Posterior cingulate gyrus (tissue), 11 donors: ENCODE data around the gene SEC11C.
A peak's percentile ranks its signal among the peaks of the same experiment; 100 is the strongest.

Experiments used
- DNase-seq, 10 donors: peaks; one replicate each; pipeline versions ENCODE4 v3.0.0 to v3.0.0-alpha.2; 2020 to 2021; ENCODE audit warnings: mixed read lengths in 3 of 10
- intact Hi-C: fragments of 100-400 bp; cut with DNase I; formaldehyde crosslinking; loops from one replicate; pipeline ENCODE4 v1.15.1; 2023

The SEC11C gene

DNA sequence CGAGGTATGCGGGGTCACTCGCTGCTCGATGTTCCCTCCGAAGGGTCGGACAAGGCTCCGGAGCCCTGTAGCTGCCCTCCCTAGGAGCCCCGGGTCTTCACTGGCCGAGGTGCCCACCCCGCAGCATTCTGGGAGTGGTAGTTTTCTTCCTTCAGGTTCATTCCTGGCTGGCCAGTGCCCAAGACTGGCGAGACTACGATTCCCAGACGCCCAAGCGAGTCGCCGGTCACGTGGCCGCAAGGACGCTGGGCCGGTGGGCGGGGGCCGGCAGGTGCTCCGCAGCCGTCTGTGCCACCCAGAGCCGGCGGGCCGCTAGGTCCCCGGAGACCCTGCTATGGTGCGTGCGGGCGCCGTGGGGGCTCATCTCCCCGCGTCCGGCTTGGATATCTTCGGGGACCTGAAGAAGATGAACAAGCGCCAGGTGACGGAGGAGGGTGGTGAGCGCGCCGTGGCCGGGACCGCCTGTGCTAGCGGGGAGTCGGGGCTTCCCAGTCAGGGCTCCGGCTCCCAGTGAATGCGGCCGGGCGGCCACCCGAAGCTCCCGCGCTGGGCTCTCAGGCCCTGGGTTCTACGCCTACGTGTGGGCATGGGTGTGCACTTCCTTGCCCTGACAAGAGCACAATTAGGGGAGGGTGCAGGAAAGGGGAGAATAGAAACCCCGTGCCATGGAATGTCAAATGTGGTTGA is at the start of gene SEC11C:
SEC11C (plus strand) TSS at position 270 of the 687 bp plus-strand sequence; CDS start at position 335, 65 bp downstream.
- intact Hi-C loops = loop anchor here (5.0 kb wide), 1 partner anchor 57 kb away; no protein-coding TSS in a partner anchor
- peak; percentile 97 to 100 (median 99) for DNase-seq

GRCh38 chr18:59090966-59091603 is 48.6 kb upstream of the SEC11C start:
- peak in 2 of 10 donors; percentile 15 to 18 for DNase-seq
- intact Hi-C loops = no loop called here

- DNase-seq = no peak
- intact Hi-C loops = no loop called here
Observed at GRCh38 chr18:59093668-59094067, 46.0 kb upstream of the SEC11C start.

DNA sequence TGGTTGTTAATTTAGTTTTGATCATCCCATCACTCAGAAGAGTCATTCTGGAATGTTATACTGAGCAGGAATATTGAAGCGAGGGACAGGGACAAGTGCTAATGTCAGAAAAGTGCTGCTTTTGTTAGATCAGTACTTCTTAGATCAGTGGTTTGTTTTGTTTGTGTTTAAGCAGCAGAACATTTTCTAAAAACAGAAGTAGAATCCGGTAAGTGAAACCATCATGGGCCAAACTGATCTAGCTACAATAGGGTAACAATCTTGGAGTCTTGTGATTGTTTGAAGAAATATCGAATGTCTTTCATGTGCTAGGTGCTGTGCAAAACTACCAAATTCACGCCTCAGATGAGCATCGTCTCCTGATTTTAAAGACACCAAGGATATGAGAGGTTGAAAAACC is 45.1 kb upstream of the SEC11C start:
- intact Hi-C loops = no loop called here
- no peak for DNase-seq

- DNase-seq = peak in 1 of 10 donors; percentile 47
- intact Hi-C loops = no loop called here
Observed at GRCh38 chr18:59096098-59096789, 43.4 kb upstream of the SEC11C start.

- DNase-seq = peak in 1 of 10 donors; percentile 77
- intact Hi-C loops = no loop called here
Observed at GRCh38 chr18:59101830-59102414, 37.8 kb upstream of the SEC11C start.

DNA sequence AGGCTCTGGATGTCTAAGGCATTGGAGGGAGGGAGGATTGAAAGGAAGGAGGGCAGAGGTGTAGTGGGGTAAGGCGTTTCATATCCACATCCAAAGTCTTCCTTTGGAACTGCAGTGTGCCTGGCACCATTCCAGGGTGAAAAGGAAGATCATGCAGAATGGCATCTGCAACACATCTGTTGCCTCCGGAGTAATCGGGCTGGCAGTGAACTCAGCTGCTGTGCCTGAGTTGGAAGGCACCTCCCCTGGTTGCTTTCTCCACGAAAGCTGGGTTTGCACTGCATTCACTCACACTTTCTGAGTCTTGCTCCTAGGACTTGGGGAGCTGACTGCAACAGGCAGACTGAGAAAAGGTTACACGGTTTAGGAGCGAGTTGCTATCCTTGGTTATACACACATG is 30.3 kb upstream of the SEC11C start:
- intact Hi-C loops = no loop called here
- DNase-seq = no peak

DNA sequence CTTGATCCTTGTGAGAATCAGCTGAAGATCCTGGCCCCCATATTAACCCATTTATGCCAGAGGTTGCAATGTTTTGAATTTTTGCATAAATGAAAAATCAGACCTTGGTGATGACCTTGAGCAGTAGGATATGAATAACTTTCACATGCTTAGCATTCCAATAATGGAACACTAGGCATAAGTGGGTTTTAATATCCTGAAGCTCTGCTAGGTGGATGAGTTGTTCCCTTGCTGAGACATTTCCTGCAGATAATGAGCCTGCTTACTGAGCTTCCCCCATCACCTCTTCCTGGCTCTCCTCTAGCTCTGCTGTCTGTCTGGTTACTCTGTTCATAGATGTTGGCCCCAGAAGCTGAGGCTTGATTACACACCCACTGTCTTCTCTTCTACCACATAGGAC is 25.5 kb upstream of the SEC11C start:
- no peak for DNase-seq
- intact Hi-C loops = no loop called here

DNA sequence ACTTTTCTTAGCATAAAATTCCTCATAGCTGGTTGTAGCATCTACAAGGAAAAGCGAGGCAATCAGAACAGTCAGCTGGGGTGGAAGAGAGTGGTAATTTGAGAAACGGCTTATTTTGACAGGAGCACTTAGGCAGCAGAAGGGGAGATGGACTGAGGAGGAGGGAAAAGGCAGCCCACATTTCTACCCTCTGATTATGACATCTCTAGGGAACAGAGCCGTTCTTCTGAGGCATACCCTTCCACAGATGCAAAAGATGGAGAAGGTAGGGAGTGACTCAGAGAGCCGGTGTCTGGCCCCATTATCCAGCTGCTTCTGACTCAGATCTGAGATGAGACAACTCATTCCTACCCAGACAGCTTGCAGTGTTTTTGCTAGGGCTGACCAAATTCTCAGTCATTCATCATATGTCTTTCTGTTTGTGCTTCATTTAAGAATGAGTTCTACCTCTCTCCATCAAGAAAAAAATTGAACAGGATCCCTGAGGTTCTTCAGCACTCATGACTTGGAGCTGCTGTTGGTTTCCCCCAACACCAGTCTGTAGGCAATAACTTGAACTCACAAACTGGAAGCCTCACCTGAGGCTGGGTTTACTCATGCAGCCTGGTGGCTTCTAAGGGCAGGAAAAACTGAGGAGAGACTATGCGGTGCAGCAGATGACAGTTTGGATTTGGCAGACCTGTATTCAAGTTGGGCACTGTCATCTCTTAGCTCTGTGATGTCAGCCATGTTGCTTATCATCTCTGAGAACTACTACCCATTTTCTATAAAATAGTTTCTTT is 15.9 kb upstream of the SEC11C start:
- intact Hi-C loops = no loop called here
- peak in 5 of 10 donors; percentile 20 to 75 (median 33) for DNase-seq

DNA sequence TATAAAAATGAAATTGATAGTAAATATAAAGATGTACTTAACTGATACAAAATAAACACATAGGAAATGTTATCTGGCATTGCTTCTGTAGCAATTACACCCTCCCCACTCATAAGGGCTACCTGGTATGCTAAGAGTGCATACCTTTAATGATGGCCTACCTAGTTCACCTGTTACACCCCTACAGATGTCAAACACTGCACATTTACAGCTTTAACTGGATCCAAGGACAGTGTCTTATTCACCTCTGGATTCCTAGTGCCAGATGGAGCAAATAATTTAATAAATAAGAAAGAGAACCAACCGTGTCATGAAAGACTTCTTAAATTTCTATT is 15.3 kb upstream of the SEC11C start:
- intact Hi-C loops = no loop called here
- no peak for DNase-seq

- no peak for DNase-seq
- intact Hi-C loops = no loop called here
Observed at GRCh38 chr18:59127047-59127446, 12.6 kb upstream of the SEC11C start.

DNA sequence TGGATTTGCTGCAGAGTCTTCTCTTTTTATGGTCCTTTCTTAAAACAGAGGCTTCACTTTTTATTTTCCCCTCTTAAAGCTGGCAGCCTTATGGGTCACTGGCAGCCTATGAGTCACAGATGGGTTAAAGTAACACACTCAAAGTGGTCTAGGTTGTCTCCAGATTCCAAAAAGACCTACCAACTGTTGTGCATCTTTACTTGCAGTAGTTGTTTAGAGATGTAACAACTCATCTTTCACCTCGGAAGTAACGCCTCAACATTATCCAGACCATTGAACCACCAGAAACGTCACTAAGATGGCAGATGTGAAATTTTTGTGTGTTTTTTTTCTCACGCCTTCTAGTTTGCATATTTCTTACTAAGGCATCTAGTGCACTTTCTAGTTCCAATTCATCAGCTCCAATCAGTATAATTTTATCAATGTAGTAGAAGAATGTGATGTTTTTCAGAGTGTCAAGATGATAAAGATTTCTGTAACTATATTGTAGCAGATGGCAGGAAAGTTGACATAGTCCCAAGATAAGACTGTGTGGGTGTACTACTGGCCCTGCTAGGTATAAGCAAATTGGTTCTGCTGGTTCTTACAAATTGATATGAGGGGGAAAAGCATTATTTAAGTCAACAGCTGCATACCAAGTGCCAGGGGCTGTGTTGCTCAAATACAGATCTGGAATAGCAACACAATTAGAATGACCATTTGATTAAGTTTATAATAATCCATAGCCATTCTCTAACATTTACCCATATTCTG is 9.6 kb upstream of the SEC11C start:
- DNase-seq = no peak
- intact Hi-C loops = no loop called here

- intact Hi-C loops = no loop called here
- no peak for DNase-seq
Observed at GRCh38 chr18:59132810-59133465, 6.7 kb upstream of the SEC11C start.

- DNase-seq = peak; percentile 79 to 99 (median 89)
- intact Hi-C loops = no loop called here
Observed at GRCh38 chr18:59139291-59139614, 431 bp upstream of the SEC11C start.

DNA sequence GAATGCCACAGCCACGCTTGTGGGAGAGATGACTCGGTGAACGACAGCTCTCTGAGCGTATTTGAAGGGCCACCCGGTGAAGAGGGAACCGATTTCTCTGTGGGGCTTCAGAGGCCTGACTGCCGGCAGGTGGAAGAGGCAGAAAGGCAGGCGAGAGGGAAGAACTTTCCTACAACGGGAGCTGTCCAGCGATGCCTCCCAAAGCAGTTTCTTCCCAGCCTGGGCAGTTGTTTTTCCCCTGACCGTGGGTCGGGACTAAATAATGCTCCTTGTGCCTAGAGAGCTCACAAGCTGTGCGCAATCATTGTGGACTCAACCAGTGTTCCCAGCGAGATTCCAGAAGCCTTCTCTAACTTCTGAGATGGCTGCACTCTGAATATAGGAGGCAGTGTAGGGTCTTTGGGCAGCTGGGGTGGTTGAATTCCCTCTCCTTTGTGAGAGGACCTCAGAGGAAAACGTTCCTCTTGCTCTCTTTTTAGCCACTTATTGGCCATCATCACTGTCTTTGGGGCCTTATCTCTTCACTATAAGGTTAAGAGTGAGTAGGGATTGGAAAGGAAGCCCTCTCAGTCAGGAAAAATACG is 710 bp downstream of the SEC11C start:
- DNase-seq = peak in 4 of 10 donors; percentile 6 to 19 (median 16)
- intact Hi-C loops = loop anchor here (5.0 kb wide), 1 partner anchor 58 kb away; no protein-coding TSS in a partner anchor

- DNase-seq = peak in 1 of 10 donors; percentile 28
- intact Hi-C loops = loop anchor here (5.0 kb wide), 1 partner anchor 59 kb away; no protein-coding TSS in a partner anchor
Observed at GRCh38 chr18:59141294-59142068, 1.8 kb downstream of the SEC11C start.

- no peak for DNase-seq
- intact Hi-C loops = loop anchor here (5.0 kb wide), 1 partner anchor 60 kb away; no protein-coding TSS in a partner anchor
Observed at GRCh38 chr18:59142274-59142673, 2.6 kb downstream of the SEC11C start.
